Panc1 (cell line): Measurements from ENCODE around the gene ATP2A2.
A peak's percentile ranks its signal among the peaks of the same experiment; 100 is the strongest.

Experiments used
- CTCF ChIP-seq: fragments of 450-650 bp; IDR thresholded peaks from 2 replicates; pipeline ENCODE4 v1.5.1; 2017; ENCODE audit warnings: mild to moderate bottlenecking
- POLR2AphosphoS5 ChIP-seq: IDR thresholded peaks from 2 replicates; pipeline ENCODE4 v1.6.1; 2012; ENCODE audit warnings: mild to moderate bottlenecking, low read depth, low read length, moderate library complexity
- REST ChIP-seq, 2 experiments: IDR thresholded peaks; 2 replicates each; pipeline ENCODE4 v1.6.1; 2011 to 2012; ENCODE audit warnings: low read depth in 2 of 2, control low read depth in 1 of 2, low read length in 1 of 2, mild to moderate bottlenecking in 1 of 2, moderate library complexity in 1 of 2; ENCODE audit not compliant: insufficient read depth in 1 of 2
- TCF7L2 ChIP-seq: IDR thresholded peaks from 2 replicates; pipeline ENCODE4 v1.6.1; 2011; ENCODE audit warnings: mild to moderate bottlenecking, low read depth, low read length, inconsistent platforms

DNA sequence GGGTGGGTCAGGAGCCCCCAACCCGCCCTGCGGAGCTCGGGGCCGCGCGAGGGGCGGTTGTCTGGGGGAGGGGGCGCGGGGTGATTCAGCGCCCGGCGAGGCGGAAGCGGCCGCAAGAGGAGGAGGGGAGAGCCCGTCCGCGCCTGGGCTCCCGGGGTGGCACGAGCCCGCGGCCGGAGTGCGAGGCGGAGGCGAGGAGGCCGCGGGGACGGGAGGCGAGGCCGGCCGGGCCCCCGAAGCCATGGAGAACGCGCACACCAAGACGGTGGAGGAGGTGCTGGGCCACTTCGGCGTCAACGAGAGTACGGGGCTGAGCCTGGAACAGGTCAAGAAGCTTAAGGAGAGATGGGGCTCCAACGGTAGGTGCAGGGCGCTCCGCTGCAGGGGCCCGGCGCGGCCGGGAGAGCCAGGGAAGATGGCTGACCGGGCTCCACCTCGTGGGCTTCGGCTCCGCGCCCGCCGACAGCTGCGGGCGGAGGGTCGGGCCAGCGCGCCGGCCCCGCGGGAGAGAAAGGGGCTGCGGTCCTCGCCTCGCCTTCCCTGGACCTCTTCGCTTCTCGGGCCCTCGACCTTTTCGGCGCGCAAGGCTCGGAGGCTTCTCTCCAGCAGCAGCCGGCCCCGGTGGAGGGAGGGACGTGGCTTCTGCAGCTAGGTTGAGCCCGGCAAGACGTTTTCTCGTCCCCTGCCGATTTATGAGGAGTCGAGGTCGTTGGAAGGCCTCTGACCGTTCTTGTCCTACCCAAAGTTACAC, 677 bp downstream of the ATP2A2 start:
- no peak for TF ChIP-seq CTCF
- no peak for TF ChIP-seq TCF7L2
- peak; percentile 33 for TF ChIP-seq POLR2AphosphoS5
- no peak for TF ChIP-seq REST (IDR thresholded peaks at IDR 0.05; ENCODE audit: insufficient read depth in 1 of 2, low read depth in 2 of 2, low read length in 1 of 2)
